Astrocyte of the cerebellum (primary cell): ENCODE measurements around the gene EFHD2.
A peak's percentile ranks its signal among the peaks of the same experiment; 100 is the strongest.

Experiments
- DNase-seq: peaks from one replicate; pipeline ENCODE4 v3.0.0-alpha.2; 2011; ENCODE audit warnings: low read depth
- H3K4me3 ChIP-seq: 2 replicates; pipeline ENCODE4 v1.5.1; 2011; ENCODE audit warnings: mild to moderate bottlenecking, low read depth, low read length, moderate library complexity
- in situ Hi-C: cut with HindIII; loops from 2 replicates; pipeline ENCODE4 v1.10.0; 2017; ENCODE audit warnings: low sequenced_read_pairs
- TF ChIP-seq, protein P1 (sequence below): IDR thresholded peaks from 2 replicates; pipeline ENCODE4 v1.5.1; 2012; ENCODE audit warnings: low read length, low read depth, moderate library complexity, mild to moderate bottlenecking; ENCODE audit errors: missing control alignments

The EFHD2 gene

GRCh38 chr1:15451014-15451722 lies 41.5 kb downstream of the EFHD2 start:
- in situ Hi-C loops, result no loop called here
- no peak for DNase-seq
- TF ChIP-seq, protein P1, sequence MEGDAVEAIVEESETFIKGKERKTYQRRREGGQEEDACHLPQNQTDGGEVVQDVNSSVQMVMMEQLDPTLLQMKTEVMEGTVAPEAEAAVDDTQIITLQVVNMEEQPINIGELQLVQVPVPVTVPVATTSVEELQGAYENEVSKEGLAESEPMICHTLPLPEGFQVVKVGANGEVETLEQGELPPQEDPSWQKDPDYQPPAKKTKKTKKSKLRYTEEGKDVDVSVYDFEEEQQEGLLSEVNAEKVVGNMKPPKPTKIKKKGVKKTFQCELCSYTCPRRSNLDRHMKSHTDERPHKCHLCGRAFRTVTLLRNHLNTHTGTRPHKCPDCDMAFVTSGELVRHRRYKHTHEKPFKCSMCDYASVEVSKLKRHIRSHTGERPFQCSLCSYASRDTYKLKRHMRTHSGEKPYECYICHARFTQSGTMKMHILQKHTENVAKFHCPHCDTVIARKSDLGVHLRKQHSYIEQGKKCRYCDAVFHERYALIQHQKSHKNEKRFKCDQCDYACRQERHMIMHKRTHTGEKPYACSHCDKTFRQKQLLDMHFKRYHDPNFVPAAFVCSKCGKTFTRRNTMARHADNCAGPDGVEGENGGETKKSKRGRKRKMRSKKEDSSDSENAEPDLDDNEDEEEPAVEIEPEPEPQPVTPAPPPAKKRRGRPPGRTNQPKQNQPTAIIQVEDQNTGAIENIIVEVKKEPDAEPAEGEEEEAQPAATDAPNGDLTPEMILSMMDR, result no peak
- no peak overlapping the region for H3K4me3 ChIP-seq

DNA sequence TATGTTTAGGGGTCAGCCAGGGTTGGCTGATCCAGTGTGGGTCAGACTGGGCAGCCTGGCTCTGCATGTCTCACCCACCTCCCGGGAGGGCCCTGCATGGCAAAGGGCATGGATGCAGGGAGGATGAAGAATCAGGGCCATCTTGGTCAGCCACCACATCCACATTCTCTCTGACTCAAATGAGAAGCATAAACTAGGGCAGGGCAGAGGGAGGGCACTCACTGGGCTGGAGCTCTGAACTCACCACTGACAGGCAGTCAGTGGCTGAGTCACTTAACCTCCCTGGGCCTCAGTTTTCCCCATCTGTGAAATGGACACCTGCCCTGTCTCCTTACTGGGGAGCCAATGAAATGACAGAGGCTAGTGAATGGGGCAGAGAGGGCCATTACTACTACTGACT lies 42.5 kb downstream of the EFHD2 start:
- DNase-seq, result no peak
- TF ChIP-seq, protein P1, result no peak
- in situ Hi-C loops, result no loop called here
- H3K4me3 ChIP-seq, result no peak overlapping the region

GRCh38 chr1:15452866-15453571 lies 43.3 kb downstream of the EFHD2 start:
- H3K4me3 ChIP-seq, result no peak overlapping the region
- no peak for DNase-seq
- TF ChIP-seq, protein P1, result no peak
- in situ Hi-C loops, result no loop called here

DNA sequence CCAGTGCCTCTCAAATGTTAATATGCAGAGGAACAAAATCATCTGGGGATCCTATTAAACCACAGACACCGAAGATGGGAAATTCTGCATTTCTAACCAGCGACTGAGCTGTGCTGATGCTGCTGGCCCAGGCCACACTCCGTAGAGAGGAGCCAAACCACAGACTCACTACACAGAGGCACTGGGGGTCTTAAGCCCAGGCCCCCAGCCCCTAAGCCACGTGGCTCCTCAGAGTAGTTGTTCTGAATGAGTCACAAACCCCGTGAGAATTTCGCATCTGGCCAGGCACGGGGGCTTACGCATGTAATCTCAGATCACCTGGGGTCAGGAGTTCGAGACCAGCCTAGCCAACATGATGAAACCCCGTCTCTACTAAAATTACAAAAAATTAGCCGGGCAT lies 44.0 kb downstream of the EFHD2 start:
- DNase-seq, result no peak
- H3K4me3 ChIP-seq, result no peak overlapping the region
- TF ChIP-seq, protein P1, result no peak
- in situ Hi-C loops, result no loop called here

DNA sequence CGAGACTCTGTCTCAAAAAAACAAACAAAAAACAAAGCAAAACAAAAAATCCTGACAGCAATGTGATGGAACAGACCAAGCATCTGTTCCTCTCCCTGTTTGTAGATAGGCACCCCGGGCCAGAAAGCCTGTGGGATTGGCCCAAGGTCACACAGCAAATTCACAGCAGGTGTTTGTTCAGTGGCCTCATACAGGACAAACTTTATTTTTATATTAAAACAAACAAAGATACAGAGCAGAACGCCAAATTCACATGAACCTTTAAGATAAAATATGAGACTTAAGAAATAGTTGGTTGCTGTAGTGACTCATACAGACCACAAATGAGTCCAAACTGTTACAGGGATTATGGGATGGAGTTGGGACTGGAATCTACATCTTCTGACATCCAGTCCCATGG lies 44.6 kb downstream of the EFHD2 start:
- DNase-seq, result peak; percentile 48
- H3K4me3 ChIP-seq, result no peak overlapping the region
- in situ Hi-C loops, result no loop called here
- TF ChIP-seq, protein P1, result no peak

DNA sequence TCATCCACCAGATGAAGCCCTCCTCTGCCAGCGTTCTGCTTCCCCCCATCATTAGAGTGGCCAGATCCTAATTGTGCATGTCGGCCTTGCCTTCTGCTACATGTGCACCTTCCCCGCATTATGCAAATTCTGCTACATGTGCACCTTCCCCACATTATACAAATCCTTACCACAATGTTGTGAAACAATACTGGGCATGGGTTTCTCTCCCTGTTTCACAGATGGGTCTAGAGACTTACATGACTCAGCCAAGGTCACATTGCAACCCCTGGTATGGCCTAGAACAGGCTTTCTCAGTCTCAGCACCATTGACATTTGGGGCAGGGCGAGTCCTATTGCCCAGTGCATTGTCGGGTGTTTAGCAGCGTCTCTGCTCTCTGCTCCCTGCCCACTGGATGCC lies 45.8 kb downstream of the EFHD2 start:
- H3K4me3 ChIP-seq, result no peak overlapping the region
- TF ChIP-seq, protein P1, result no peak
- in situ Hi-C loops, result no loop called here
- no peak for DNase-seq
